Subcutaneous abdominal adipose tissue (tissue), 5 donors: ENCODE results near the gene SIVA1.

Source experiments
- H3K27ac ChIP-seq: one replicate; pipeline ENCODE4 v1.7.0; 2013; ENCODE audit warnings: low read depth, mild to moderate bottlenecking, inconsistent platforms, low read length, moderate library complexity
- H3K27me3 ChIP-seq, 5 donors: one replicate each; pipeline ENCODE4 v1.7.0; 2013; ENCODE audit warnings: low read length in 5 of 5, inconsistent platforms in 1 of 5; ENCODE audit not compliant: control insufficient read depth in 5 of 5, insufficient read depth in 4 of 5
- H3K36me3 ChIP-seq, 5 donors: one replicate each; pipeline ENCODE4 v1.7.0; 2013; ENCODE audit warnings: low read length in 5 of 5; ENCODE audit not compliant: control insufficient read depth in 5 of 5, insufficient read depth in 5 of 5
- H3K4me1 ChIP-seq, 5 donors: one replicate each; pipeline ENCODE4 v1.7.0; 2013; ENCODE audit warnings: low read length in 5 of 5, mild to moderate bottlenecking in 3 of 5, moderate library complexity in 1 of 5; ENCODE audit not compliant: control insufficient read depth in 5 of 5, insufficient read depth in 5 of 5
- H3K4me3 ChIP-seq, 5 donors: one replicate each; pipeline ENCODE4 v1.7.0; 2013; ENCODE audit warnings: low read length in 5 of 5, low read depth in 1 of 5
- H3K9ac ChIP-seq, 5 donors: one replicate each; pipeline ENCODE4 v1.7.0; 2013; ENCODE audit warnings: low read length in 5 of 5, mild to moderate bottlenecking in 4 of 5, moderate library complexity in 3 of 5
- H3K9me3 ChIP-seq, 5 donors: one replicate each; pipeline ENCODE4 v1.7.0; 2013; ENCODE audit warnings: low read length in 5 of 5; ENCODE audit not compliant: control insufficient read depth in 5 of 5
- donor health status: healthy.
- donor health status: healthy.
- donor health status: healthy.
- donor health status: healthy.
- donor health status: healthy.

SIVA1 gene

DNA sequence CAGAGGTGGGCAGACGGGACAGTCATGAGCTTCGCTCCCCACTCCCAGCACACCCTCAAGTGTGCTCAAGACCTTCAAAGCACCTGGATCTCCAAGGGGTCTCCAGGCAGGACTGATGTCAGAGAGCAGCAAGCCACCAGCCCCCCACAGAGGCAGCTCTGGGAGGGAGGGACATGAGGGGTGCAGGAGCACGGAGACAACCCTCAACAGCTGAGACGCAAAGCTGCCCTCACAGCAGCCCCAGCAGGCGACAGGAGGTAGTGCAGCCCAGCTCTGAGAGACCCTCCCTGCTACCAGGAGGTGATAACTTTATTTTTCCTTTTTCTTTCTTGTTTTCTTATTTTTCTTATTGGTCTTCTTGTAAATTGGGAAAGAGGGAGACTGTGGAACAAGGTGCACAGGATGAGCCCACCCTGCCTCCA, 17.9 kb downstream of the SIVA1 start:
- no peaks in the 10 kb centered on the region for H3K27me3 ChIP-seq
- no peak overlapping the region for H3K27ac ChIP-seq
- H3K4me1 ChIP-seq = peaks cover 0 to 15% (median 11%) of the 10 kb centered on the region in 5 donors
- no peak overlapping the region for H3K4me3 ChIP-seq
- no peak overlapping the region for H3K9ac ChIP-seq
- peaks cover 0 to 60% (median 55%) of the 10 kb centered on the region in 5 donors for H3K36me3 ChIP-seq
- peaks cover 0 to 14% (median 7%) of the 10 kb centered on the region in 5 donors for H3K9me3 ChIP-seq

DNA sequence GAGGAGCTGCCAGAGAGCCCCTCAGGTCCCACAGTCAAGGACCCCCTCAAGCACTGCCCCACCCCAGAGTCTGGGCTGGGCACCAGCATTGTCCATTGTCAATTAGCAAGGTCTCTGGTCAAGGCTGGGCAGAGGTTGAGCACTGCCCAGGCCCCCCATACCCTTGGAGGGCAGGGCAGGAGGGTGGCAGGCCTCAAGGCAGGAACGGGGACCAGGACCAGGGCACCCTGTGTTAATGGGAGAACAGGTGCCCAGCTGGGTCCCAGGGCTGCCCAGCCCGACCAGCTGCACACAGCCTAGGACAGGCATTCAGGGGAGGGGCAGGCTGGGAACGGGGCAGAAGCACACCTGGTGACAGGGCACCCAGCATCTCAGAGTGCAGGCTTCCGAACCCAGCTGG, 18.4 kb downstream of the SIVA1 start:
- Histone ChIP-seq H3K27me3 (no peaks in the 10 kb centered on the region), H3K9me3 (peaks cover 0 to 12% (median 7%) of the 10 kb centered on the region in 5 donors), H3K9ac (no peak overlapping the region), H3K4me3 (no peak overlapping the region), H3K4me1 (peaks cover 0 to 15% (median 11%) of the 10 kb centered on the region in 5 donors), H3K36me3 (peaks cover 0 to 63% (median 56%) of the 10 kb centered on the region in 5 donors), H3K27ac (no peak overlapping the region)

DNA sequence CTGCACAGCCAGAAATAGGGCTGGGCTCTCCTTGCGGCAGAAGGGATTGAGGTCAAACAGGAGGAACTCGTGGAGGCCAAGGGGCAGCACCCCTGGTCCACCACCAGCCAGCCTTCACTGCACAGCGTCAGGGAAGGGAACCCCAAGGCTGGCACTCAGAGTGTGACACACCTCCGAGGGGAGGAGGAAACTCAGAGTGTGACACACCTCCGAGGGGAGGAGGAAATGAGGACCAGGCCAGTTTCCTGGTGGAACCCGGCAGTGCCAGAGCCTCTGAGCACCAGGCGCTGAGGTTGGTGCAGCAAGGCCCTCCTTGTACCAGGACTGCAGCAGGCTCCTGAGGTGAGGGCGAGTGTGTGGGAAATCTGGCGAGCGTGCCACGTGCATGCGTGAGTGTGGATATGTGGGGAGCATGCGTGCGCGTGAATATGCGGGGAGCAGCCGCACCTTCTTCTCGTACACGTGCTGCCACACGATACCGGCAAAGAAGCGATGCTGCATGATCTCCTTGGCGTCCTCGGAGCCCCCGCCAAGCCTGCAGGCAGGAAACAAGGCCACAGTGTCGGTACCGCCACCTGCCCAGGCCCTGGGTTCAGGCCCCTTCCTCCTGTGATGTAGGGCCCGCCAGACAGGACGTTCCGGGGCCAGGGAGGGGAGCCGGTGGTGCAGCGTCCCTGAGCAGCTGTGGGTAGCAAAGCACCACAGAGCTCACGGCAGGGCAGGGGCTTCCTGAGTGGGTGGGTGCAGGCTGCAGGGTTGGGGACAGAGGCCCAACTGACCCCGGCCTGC, 19.2 kb downstream of the SIVA1 start:
- H3K27me3 ChIP-seq = no peaks in the 10 kb centered on the region
- H3K9me3 ChIP-seq = peaks cover 0 to 8% (median 7%) of the 10 kb centered on the region in 5 donors
- H3K9ac ChIP-seq = no peak overlapping the region
- no peak overlapping the region for H3K4me3 ChIP-seq
- peaks cover 0 to 70% (median 62%) of the 10 kb centered on the region in 5 donors for H3K36me3 ChIP-seq
- H3K4me1 ChIP-seq = peaks cover 0 to 13% (median 11%) of the 10 kb centered on the region in 5 donors
- no peak overlapping the region for H3K27ac ChIP-seq

DNA sequence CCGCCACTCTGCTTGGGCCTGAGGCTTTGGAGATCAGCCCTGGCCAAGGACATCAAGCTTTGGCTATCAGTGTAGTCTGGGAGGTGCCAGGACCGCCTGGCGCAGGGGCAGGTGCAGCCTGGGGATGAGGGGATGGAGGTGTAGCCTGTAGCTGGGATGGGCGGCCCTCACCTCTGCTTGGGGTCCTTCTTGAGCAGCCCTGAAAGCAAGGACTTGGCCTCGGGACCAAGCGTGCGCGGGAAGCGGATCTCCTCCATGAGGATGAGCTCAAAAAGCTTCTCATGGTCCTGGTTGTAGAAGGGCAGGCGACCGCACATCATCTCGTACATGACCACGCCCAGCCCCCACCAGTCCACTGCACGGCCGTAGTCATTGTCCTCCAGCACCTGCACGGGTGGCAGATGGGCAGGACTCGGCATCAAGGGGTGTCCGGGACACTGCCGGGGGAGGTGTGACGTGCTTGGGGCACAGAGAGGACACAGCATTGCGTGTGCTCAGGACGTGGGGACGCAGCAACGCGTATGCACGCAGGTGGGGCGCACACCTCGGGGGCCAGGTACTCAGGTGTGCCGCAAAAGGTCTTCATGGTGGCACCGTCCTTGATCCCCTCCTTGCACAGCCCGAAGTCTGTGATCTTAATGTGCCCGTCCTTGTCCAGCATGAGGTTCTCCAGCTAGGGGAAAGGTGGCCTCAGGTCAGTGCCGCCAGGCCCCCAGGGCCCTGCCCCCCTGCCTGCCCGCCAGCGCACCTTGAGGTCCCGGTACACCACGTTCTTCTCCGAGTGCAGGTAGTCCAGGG, 20.0 kb downstream of the SIVA1 start:
- Histone ChIP-seq H3K4me1 (peaks cover 0 to 15% (median 9%) of the 10 kb centered on the region in 5 donors), H3K4me3 (no peak overlapping the region), H3K27ac (no peak overlapping the region), H3K36me3 (peaks cover 0 to 78% (median 62%) of the 10 kb centered on the region in 5 donors), H3K9ac (no peak overlapping the region), H3K9me3 (peaks cover 0 to 8% (median 7%) of the 10 kb centered on the region in 5 donors), H3K27me3 (no peaks in the 10 kb centered on the region)

DNA sequence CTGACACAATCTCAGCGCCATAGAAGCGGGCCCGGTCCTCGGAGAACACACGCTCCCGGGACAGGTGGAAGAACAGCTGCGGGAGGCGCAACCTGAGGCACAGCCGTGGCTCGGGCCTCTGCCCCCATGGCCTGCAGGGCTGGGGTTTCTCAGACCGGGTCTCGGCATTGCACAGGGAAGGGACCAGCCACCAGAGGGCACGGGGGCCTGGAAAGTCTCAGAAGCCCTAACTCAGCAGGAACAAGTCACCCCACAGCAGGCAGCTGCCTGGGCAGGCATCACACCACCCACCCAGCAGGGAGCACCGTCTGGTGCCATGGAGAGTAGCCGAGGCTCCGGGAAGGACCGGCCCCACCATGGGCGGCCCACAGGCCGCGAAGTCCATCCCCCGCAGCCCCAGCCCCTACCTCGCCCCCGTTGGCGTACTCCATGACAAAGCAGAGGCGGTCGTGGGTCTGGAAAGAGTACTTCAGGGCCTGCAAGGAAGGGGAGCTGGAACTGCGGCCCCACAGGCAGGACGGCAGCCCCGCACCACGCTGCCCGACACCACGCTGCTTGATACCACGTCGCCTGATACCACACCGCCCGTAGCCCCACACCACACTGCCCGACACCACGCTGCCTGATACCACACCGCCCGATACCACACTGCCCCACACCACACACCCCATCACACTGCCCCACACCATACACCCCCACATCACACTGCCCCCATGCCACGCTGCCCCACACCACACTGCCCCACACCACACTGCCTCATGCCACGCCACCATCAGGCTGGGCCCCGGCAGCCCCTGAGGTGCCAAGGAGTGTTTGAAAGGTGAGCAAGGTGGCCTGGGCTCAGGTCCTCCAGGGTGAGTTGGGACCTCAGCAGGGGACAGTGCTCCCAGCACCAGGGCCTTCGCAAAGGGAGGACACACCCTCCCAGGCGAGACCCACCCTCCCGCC, 20.8 kb downstream of the SIVA1 start:
- H3K4me3 ChIP-seq = no peak overlapping the region
- no peaks in the 10 kb centered on the region for H3K27me3 ChIP-seq
- peaks cover 0 to 8% (median 7%) of the 10 kb centered on the region in 5 donors for H3K9me3 ChIP-seq
- no peak overlapping the region for H3K27ac ChIP-seq
- peaks cover 0 to 16% (median 6%) of the 10 kb centered on the region in 5 donors for H3K4me1 ChIP-seq
- H3K36me3 ChIP-seq = peaks cover 0 to 84% (median 64%) of the 10 kb centered on the region in 5 donors
- H3K9ac ChIP-seq = no peak overlapping the region

DNA sequence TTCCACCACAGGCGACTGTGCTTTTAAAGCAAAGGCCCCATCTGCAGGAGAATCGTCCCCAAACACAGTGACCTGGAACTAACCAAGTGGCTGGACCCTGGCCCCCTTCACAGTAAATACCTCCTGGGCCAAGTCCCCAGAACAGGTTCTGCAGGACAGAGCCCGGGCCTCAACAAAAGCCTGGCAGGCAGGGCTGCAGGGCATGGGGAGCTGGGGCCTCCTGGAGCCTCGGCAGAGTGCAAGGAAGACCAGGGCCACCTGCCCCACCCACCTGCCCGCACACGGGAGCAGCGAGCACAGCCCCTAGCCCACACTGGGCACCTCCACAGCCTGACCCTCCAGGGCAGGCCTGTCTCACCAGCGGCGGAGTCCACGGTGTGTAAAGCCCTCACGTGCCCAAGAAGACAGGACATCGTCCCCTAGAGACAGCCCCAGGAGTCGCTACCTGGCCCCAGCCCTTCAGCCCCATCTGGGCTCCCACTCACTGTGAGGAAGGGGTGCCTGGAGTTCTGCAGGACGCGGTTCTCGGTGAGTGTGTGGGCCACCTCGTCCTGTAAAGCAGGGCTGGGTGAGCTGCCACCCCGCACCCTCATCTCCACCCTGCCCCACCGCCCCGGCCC, 21.6 kb downstream of the SIVA1 start:
- H3K4me1 ChIP-seq = peaks cover 0 to 15% (median 4%) of the 10 kb centered on the region in 5 donors
- H3K27ac ChIP-seq = no peak overlapping the region
- H3K4me3 ChIP-seq = no peak overlapping the region
- H3K36me3 ChIP-seq = peaks cover 0 to 91% (median 69%) of the 10 kb centered on the region in 5 donors
- H3K9me3 ChIP-seq = peaks cover 0 to 8% (median 7%) of the 10 kb centered on the region in 5 donors
- H3K9ac ChIP-seq = no peak overlapping the region
- H3K27me3 ChIP-seq = no peaks in the 10 kb centered on the region

DNA sequence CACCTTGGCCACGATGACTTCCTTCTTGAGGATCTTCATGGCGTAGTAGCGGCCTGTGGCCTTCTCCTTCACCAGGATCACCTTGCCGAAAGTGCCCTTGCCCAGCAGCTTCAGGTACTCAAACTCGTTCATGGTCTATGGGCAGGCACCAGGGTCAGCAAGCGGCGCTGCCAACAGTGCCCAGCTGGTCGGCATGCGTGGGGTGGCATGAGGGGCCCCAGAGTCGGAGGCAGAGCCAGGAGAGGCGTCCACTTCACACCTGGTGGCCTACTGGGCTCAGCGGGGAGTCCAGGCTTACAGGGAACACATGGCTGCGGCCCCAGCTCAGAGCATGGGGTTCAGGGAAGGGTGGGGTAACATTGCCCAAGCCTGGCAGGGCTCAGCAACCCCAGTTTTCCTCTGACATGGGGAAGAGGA, 22.1 kb downstream of the SIVA1 start:
- Histone ChIP-seq H3K36me3 (peaks cover 0 to 90% (median 69%) of the 10 kb centered on the region in 5 donors), H3K9me3 (peaks cover 0 to 8% (median 7%) of the 10 kb centered on the region in 5 donors), H3K4me3 (no peak overlapping the region), H3K27ac (no peak overlapping the region), H3K4me1 (peaks cover 0 to 15% (median 4%) of the 10 kb centered on the region in 5 donors), H3K9ac (no peak overlapping the region), H3K27me3 (no peaks in the 10 kb centered on the region)

DNA sequence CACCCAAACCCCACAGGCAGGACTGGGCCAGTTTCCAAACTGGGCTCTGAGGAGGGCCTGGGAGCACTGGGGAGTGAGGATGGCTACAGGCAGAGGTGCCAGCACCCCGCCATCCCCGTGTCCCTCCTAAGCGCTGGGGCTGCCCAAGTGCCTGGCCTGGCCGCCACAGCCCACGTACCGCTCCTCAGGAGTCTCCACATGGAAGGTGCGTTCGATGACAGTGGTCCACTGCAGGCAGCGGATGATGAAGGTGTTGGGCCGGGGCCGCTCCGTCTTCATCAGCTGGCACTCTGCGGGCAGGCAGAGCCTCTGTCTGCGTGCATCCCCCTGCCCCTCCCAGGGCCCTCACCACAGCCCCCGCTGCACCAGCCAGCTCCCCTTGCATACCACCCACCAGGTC, 23.5 kb downstream of the SIVA1 start:
- Histone ChIP-seq H3K36me3 (peaks cover 0 to 86% (median 62%) of the 10 kb centered on the region in 5 donors), H3K4me3 (no peak overlapping the region), H3K9me3 (peaks cover 0 to 1% (median under 1%) of the 10 kb centered on the region in 5 donors), H3K9ac (no peak overlapping the region), H3K27ac (no peak overlapping the region), H3K27me3 (no peaks in the 10 kb centered on the region), H3K4me1 (peaks cover 0 to 15% (median 4%) of the 10 kb centered on the region in 5 donors)
